NCI-H446 treated with DMSO at 0.1 percent for 48 hours (cell line): ENCODE data around the gene EFHC1.
A peak's percentile ranks its signal among the peaks of the same experiment; 100 is the strongest.
"Not testable (repeated sequence)": the region's sequence is repeated elsewhere in the genome, so short reads cannot be mapped to it uniquely, and the experiment has no call there.

ENCODE experiments used
- DNase-seq: peaks from one replicate; lab custom pipeline; 2025; lab: John Stamatoyannopoulos, UW

The EFHC1 gene

GRCh38 chr6:52438926-52439325, 18.8 kb downstream of the EFHC1 start:
- DNase-seq, result no peak

- no peak for DNase-seq
Measured at GRCh38 chr6:52454556-52454955, 34.4 kb downstream of the EFHC1 start.

DNA sequence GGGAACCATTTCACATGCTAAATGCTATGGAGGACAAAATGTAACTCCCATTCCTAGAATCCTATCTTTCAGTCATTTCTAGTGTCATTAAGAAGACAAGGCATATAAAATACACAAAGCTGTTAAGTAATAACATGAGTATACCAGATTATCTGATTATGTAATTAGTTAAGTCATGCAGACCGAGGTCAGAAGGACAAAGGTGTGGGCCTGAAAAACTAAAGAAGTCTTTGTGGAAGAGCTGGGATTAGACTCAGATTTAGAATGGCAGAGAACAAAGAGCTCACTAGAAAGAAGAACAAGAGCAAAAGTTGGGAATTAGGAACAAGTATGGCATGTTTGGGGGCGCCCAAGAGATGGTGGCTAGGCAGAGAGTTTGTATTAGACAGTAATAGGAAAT, 37.0 kb downstream of the EFHC1 start:
- no peak for DNase-seq

- DNase-seq, result not testable (repeated sequence)
Measured at GRCh38 chr6:52461194-52461593, 41.1 kb downstream of the EFHC1 start.

GRCh38 chr6:52474173-52474572, 54.0 kb downstream of the EFHC1 start:
- no peak for DNase-seq

DNA sequence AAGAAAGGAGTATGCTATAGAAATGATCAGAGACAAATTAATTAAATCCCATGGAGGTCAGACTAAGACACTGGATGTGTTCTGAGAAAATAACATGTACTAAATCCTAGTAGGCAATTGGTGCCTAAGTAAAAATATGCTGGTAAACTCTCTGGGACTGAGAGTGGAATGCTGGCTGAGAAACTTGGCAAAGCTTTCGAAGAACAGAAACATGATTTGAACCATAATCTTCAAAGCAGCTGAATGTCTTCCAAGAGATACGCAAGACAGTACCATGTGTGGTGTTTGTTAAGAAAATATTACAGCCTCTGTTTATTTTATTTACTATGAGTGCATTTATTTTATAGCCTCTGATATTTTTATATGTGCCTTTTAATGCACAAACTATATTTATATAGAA, 55.2 kb downstream of the EFHC1 start:
- no peak for DNase-seq

DNA sequence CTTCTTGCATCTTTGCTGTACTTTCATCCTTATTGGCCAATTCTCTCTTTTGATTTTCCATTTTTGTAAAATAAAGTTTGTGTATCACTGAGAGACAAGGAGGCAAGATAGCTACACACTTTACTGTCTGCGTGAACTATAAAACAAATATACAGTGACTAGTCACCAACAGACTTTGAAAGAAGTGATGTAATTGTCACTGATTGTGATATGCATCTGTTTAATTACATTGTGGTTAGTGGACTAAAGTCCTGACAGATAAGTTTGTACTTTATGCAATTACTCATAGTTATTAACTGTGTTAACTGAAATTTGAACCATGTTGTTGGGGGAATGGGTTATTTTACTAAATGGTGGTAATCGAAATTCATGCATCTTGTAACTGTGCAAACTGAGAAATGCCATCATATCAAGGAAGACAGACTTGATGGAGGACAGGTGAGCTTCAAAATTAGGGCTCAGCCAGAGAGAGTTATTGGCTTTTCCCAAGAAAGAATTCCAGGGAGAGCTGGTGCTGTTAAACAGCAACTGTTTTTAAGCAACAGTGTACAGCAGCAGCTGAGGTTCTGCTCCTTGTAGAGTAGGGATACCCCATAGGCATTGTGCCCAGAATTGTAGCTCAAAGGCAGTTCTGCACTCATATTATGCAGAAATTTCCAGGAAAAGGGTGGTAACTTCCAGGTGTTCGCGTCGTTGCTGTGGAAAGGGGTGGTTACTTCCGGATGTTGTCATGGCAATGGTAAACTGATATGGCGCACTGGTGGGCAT, 62.9 kb downstream of the EFHC1 start:
- no peak for DNase-seq

DNA sequence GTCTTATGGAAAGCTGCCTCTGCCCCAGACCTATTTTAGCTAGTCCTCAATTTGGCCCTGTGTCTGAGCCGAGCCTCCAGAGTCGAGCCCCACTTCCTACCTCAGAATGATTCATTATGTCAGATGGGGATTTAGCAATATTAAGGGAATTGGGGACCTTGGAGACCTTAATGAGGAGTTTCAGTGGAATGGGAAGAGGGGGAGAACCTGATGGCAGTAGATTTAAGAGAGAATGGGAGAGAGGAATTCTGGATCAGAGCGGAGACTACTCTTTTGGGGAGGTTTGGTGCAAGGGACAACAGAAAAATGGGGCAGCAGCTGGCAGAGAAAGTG, 63.5 kb downstream of the EFHC1 start:
- no peak for DNase-seq

GRCh38 chr6:52489881-52490280, 69.7 kb downstream of the EFHC1 start:
- no peak for DNase-seq

DNA sequence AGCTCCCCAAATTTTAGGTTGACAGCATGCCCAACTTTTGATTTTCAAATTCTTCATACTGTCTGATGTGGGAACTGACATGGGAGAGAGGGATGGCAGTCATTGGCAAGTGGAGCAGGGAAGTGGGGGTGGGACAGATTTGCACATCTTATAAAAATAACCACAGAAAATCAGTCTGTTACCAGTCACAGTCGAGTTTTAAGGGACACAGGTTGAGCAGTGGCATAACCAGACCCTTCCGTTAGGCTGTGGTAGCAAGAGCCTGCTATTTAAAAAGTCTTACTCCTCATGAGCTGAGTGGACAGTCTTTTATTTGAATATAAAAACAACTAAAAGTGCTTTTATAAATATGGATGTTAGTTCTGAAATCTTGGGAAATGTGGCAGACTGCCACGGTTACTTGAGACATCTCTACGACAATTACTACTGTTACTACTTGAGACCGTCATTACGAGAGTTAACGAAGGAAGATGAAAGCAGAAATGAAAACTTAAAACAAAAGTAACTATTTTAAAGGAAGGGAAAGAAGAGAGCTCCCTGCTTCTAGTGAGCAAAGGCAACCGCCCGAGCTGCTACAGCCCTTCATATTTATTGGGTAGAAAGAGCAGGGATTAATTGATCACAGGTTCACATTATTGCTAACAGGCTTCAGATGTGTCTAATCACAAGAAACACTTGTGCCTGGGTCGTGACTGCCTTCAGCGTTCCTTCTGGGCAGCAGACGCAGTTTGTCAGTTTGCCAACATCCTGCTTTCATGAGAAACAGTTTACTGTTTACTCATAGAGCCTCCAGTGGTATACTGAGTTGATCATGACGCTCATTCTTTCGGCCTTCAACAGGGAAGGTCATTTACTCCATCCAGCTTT, 71.3 kb downstream of the EFHC1 start:
- DNase-seq, result no peak

DNA sequence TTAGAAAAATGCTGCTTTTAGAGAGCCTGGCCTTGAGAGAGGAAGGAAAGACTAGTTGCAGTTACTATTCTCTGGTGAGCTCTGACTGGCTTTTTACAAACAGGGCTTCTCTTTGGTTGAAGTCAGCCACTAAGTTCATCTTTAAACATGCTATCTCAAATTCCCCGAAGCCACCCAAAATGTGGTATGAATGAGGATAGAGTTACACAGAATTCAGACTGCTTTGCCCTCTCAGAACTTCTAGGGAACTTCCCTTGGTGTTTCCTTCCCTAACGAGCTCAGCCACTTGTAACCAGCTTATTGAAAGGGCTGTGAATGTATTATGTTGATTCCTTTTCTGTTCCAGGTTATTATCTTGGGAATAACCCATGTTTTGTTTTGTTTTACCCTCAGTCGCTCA, 73.5 kb downstream of the EFHC1 start:
- DNase-seq, result no peak

GRCh38 chr6:52494298-52495072, 74.3 kb downstream of the EFHC1 start:
- DNase-seq, result no peak

GRCh38 chr6:52495922-52496321, 75.8 kb downstream of the EFHC1 start:
- DNase-seq, result no peak

DNA sequence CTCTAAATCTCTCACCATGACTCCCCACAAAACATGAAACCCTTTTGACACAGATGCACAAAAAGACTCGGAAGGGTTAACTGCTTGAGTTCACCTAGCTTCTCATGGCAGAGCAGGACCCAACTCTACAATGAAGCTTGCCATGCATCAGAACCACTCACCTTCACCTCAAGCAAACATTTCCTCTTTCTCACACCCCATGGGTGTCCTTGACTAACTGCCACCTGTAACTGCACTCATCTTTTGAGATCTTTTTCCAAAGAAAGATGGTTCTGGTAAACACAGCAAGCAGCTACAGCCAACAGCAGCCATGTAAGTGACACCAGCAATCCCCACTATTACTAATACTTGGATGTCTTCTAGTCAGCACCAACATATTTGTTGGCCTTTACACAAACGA, 76.5 kb downstream of the EFHC1 start:
- no peak for DNase-seq

GRCh38 chr6:52497652-52498408, 77.7 kb downstream of the EFHC1 start:
- DNase-seq, result no peak

DNA sequence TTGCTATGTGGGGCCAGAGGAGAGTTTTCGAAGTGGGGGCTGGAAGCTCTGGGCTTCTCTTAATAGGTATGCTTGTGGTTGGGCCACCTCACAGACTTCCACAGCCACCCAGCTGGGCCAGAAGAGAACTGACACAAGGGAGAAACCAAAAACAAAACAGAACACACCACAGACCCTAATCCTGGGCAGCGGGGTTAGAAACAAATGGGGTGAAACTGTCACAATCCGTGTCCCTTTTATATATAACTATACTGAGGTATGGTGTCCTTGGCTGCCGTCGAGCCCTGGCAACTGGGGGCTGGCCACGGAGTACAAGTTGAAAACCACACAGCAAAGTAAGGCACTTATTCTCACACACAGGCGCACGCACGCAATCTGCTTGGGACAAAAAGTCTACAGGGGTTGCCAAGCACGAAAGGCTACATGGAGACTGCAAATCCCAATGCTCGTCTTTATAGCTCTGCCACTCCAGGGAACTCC, 78.4 kb downstream of the EFHC1 start:
- no peak for DNase-seq

DNA sequence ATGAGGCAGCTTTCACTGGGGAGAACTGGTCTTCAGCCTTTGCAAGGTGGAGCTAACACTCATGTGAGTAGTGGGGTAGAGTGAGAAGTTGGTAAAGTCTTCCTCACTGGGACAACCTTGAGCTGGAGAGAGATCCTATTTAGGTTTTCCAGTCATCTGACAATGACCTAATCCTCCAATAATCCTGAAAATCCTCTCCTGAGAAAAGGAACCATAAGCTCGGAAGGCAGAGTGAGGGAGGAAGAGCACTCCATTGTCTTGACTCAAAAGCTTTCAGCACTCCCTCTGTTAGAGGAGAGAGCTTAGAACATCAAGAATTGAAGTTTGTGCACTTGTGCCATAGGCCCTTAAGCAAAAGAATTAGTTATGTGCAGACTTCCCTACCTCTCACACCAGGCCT, 78.9 kb downstream of the EFHC1 start:
- no peak for DNase-seq

DNA sequence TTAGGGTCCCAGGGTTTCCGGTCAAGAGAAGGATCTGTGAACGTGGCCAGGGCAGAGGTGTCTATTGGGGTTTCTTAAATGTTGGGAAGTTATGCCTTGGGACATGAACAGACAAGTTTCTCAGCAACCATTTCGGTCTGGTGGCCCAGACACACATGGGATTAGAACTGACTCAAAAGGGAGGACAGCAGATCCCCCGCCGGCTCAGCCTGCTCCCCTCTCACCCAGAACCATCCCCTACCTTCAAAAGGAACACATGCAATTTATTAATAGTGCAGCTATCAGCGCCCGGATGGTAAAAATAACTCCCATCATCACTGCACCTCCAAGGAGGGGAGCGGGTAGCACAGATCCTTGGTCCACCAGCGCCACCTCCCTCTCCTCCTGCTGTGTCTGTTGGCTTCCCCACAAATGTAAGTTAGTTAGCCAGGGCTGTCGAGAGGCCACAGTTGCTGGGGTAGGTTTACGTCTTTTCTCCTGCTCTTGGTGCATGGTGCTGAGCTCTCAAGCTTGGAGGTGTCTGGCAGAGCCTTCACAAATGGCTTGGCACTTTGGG, 79.6 kb downstream of the EFHC1 start:
- no peak for DNase-seq

- DNase-seq, result peak; percentile 48
Measured at GRCh38 chr6:52500238-52501129, 80.3 kb downstream of the EFHC1 start.

GRCh38 chr6:52502306-52503029, 82.3 kb downstream of the EFHC1 start:
- no peak for DNase-seq
